HG02798 (cell line): ENCODE data around the gene HSD11B2.

Experiments used
- ATAC-seq: cut with Tn5 transposase; IDR thresholded peaks from one replicate; pipeline ENCODE4 v1.9.1; 2021; ENCODE audit warnings: mild to moderate bottlenecking; ENCODE audit not compliant: unreplicated experiment, poor library complexity

Gene HSD11B2

DNA sequence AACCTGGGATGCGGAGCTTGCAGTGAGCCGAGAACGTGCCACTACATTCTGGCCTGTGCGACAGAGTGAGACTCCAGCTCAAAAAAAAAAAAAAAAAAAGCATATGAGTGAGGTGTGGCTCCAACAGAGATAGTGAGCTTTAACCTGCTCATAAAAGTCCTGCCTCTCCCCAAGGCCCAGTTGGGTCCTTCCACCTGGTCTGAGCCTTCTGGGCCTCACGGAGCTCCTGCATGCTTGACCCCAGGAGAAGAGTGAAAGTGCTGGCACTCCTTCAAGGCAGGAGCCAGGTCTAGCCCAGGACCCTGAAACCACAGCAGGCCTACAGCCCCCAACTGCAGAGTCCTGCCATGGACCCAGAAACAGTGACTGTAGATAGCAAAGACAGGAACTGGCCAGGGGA, 17.7 kb downstream of the HSD11B2 start:
- ATAC-seq = no peak

DNA sequence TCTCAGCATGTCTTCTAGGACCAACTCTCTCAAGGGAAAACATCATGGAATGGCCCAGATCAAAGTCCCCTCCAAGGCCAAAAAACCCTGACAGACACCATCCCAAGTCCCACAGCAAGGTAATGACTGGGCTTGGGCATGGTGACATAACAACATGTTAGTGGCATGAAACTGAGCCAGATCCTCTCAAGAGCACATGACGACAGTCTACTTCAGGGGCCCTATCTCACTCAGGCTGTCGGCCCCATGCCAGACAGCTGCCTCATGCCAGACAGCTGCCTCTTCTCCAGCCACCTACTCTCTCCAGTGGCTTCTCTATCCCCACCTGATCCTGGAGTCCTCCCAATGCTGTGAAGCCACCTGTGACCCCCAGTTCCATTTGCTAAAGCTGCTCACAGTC, 18.4 kb downstream of the HSD11B2 start:
- no peak for ATAC-seq

DNA sequence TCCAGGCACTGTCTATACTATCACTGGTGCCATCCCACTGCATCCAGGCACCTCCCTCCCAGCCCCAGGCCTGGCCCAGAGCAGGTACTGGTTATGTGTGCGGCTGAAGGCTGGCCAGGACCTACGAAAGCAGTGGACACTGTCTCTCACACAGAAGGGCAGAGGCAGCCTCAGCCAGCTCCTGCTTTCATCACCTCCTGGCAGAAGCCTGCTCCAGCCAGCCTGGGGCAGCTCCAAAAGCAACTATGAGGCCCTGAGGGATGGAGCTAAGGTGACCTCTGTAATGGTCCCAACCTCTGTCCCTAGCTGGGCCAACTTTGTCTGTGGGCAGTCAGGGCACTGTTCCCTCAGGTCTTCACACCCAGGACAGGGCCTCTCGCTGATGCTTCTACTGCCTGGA, 18.8 kb downstream of the HSD11B2 start:
- ATAC-seq = no peak

DNA sequence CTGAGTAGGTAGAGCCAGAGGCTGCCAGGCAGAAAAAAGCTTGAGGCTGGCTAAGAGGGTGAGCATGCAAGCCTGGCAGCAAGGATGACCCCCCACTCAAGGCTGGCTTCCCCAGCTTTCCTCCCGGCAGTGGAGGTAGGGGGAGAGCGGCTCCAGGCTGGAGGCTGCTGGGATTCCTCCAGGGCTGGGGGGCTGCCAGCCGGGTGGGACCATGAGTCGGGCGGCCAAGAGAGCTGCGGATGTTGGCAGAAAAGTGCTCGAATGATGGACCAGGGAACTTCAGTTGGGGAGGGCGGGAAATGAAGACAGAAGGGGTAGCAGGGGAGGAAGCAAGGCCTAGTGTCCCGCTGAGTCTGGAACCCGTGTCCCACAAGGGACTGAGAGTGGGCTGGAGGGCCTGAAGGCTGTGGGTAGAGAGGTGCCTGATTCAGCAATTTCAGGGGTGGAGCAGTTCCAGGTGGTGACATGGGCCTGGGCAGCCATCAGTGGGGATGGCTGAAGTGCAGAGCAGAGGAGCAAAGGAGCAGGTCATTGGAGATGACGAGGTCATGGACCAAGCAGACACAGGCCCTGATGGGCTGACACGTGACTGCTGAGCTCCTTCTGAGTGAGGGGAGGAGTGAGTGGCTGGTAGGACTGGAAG, 20.3 kb downstream of the HSD11B2 start:
- ATAC-seq = no peak

DNA sequence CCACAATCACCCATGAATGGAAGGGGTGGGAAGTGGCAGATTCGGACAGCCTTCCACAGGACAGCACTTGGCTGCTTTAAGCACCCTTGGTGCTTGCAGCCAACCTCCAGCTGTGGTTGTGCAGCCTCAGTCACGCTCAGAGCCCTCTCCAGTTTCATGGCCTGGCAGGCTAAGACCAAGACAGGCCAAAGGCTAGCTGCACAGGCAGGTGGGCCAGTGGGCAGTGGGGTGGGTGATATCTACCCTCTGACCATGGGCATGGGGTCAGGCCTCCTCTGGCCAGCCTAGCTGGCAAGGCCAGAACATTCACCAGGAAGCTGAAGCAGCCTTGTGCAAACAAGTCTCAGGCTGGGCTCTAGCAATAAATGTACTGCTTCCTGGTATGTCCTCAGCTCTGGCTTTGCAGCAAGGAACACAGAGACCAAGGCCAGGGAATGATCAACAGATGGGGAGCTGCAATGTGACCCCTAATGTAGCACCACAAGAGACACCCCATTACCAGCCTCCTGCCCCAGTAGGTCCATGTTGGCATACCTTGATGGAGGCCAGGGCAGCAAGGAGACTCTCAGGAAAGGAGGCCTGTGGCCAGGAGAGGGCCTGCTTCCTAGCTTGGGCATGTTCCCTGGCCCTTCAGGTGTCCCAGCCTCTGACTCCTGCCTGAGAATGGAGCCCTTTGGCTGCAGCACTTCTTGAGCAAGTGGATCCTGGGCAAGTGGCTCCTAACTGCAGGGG, 20.9 kb downstream of the HSD11B2 start:
- no peak for ATAC-seq

DNA sequence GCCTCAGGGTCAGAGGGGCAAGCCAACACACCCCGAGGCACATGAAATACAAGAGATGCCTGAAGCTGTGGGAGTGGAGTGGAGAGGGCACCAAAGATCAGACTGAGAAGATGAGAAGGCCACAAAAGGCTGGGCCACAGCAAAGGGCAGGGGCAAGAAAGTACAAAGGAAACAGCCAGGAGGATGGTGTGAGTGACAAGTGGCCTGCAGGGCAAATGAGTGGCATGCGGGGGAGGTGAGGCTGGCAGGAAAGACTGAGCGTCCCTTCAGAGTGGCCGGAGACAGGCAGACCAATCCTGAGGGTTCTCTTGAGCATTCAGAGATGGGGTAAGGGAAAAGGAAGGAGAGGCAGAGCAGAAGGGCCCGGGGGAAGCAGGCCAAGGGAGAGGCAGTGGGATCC, 23.2 kb downstream of the HSD11B2 start:
- no peak for ATAC-seq

DNA sequence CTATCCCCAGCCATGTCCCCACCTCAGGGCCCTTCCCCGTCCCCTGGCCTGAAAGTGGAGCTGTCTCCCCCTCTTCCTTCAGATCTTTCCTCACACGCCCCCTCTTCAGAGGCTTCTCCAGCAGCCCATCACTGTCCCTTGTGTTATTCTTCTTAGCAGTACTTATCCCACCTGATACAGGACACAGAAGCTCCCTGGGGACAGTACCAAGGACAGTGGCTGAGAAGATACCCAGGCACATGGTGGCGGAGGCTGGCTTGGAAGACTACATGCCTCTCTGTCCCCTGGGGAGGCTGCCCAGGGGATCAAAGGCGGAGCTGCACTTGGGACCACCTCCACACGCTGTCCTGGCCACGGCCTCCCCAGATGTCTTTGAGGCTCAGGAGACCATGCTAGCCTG, 23.9 kb downstream of the HSD11B2 start:
- no peak for ATAC-seq

DNA sequence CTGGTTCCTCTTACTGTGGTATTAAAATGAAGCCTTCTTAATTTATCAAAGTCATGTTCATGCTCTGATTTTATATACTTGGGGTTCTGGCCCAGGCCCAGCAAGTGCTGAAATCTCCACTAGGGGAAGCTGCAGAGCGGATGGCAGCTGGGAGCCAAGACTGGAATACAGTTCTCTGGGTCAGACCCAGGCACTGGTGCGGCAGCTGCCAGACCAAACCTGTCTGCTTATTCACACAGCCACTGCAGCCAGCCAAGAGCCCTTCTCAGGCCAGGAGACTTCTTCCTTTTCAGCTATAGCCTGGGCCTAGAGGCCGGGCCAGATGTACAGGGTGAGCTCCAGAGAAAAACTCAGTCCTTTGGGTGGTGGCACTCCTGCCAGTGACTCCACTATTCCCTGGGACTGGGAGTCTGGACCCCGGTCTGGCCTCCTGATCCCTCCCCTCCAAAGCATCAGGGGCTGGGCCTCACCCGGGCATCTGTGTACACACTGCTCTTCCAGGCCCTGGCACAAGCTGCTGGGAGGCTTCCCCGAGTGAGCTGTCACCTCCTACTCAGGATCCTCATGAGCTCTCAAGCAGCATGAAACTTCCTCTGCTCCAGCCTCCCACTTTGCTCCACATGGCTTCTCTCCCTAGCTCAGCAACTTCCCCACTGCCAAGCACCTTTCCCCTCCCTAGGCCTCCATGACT, 25.6 kb downstream of the HSD11B2 start:
- no peak for ATAC-seq

DNA sequence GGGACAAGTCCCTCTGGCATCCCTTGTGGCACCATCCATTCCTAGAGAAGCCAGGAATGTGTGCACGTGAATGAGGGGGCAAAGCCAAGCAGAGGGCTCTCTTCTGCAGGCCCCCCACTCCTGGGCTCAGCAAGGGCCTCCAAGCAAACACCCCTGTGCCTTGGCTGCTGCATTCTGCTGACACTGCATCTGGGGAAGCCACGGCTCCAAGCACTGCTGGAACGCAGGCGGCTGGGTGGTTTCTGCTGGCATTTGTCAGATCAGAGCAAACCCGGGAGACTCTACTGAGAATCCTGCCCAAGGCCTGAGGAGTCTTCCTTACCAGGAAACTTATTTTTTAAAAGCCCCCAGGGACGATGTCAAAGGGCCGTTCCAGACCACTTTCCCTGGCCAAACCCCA, 26.7 kb downstream of the HSD11B2 start:
- ATAC-seq = no peak

DNA sequence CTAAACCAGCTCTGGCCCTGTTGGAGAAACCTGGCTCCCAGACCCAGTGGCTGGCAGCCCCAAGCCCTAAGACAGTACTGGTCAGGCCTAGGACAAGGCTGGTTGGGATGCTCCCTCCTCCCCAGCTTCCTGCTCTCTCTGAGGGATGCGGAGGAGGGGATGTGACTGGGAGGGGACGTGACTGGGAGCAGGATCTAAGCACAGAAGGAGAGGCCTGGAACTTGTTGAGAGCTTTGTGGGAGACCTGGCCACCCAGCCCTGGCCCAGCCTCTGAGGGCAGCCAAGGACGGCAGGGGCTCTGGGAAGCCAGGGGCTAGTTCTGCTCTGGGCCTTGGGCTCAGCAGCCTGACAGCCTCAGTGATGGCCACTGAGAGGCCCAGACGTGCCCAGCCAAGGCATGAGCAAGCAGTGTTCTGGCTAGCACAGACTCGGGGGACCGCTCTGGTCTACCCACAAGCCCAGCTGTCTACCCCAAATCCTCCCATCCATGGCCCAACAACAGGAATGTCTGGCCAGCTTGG, 27.3 kb downstream of the HSD11B2 start:
- no peak for ATAC-seq

DNA sequence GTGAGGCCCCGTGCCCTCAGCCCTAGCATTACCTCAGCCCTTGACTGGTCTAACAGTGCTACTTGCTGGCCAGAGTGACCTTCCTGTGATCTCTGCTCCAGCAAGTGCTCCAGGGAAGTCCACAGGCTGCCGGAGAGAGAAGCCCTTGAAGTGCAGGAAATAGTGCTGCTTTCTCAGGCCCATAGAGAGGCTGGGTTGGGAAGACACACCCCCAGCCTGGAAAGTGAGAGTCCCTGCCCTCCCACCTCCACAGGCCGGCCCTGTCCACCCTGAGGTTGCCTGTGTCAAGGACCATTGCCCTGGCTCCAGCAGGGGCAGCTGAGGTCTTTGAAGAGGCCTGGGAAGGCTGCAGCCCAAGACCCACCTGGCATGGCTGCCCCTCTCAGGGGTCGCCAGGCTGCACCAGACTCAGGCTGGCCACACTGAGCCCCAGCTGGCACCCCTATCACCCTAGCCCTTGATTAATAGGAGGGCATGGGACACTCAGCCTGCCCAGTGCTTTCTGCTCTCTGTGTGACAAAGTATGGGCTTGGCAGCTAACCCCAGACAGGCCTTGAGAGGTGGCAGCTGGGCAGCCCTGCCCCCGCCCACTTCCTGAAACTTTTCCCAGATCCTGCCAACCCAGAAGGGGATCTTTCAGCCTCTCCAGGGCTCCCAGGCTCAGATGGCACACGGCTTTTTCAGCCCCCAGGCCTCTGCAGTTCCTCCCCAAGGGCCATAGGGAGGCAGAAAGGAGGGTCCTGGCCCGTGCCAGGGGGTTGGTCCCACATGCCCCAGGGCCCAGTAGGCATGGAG, 28.3 kb downstream of the HSD11B2 start:
- ATAC-seq = no peak

DNA sequence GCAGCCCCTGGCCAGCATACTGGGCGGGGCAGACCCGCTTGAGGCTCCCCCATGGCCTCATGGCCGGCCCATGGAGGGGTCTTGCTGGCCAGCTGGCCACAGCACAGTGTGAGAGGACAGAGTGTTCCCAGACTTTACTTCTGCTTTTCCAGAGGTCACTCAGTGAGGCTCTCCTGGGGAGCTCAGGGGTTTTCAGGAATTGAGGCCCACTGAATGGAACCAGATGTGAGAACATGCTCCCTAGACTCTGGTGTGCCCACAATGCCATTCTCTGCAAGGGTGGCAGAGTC, 28.9 kb downstream of the HSD11B2 start:
- no peak for ATAC-seq

DNA sequence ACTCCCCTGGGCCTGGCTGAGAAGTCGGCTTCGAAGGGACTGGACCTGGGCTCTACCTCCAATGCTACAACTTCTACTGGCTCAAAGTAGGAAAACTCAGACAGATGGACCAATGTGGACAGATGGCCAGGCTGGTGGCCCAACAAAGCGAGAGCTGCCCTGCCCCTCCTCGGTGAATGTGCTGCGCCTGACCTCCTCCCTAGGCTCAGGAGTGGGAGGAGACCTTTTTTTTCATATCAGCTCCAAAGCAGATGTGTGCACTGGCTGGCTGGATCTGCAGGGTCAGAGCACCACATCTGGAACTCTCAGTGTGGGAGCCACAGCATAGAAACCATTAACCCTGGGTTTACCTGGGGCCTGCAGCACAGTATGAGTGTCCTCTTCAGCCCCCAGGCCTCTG, 29.2 kb downstream of the HSD11B2 start:
- no peak for ATAC-seq

DNA sequence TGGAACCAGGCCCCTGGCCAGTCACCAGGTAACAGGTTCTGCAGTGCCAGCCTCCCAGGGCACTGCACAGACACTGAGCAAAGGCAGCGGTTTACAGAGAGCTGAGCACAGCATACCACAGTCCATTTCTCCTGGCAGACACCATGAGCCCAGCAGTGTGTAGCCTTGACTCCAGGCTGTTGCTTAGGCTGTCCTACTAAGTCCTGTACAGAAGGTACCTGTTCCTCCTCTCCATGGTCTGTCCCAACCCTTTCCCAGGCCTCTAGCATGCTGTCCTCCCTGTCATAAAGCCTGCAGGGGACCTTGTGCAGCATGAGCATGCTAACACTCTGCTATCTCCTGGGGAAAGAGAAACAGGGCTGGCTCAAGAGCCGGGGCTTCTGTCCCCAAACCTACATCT, 30.0 kb downstream of the HSD11B2 start:
- no peak for ATAC-seq

DNA sequence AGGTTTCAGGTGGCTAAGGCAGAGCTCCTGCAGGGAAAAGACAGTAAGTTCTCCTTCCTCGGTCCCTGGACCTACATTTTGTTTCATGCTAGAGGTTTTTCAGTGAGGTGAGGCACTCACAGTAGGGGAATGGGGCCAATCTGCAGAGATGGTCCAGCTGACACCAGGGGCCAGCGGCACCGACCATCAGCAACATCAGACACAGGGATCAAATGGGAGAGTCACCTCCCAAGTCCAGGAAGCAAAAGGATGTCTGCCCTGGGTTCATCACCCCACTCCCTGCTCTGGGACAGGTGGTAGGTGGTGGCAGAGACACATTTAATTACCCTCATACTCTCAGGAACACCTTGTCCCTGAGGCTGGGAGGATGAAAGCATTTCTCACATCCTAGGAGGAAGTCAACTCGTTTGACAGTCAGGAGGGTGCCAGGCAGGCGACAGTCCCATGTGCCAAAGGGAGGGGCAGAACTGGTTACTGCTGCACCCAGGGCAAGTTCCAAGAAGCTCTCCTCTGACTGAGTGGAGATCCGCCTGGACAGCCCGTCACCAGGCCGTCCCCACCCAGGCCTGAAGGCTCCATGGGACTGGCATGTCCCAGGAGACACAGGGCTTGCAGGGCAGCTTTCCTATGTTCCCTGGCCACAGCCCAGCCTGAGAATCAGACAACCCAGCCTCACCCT, 30.8 kb downstream of the HSD11B2 start:
- ATAC-seq = no peak

DNA sequence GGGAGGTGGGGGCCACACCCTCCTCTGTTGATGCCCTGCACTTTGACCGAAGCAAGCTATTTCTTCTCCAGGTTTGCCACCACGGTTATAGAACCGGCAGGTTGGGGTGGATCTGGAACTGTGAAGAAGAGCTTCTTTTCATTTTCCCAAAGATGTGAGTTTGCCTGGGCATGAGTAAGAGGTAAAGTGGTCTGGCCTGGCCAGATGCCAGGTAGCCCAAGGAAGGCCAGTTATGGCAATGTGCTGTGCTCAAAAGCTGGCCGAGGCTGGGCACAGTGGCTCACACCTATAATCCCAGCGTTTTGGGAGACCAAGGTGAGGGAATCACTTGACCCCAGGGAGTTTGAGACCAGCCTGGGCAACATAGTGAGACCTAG, 31.3 kb downstream of the HSD11B2 start:
- no peak for ATAC-seq

DNA sequence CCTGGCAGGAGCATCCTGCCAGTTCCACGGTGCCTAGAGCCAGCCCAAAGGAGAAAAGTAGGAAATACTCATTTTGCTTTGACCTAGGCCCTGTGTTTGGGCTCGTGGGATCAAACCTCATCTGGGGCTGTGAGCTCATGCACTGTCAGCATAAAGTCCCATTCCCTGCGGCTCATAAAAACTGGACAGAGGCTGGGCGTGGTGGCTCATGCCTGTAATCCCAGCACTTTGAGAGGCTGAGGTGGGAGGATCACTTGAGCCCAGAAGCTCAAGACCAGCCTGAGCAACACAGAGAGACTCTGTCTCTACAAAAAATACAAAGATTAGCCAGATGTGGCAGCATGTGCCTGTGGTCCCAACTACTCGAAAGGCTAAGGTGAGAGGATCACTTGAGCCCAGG, 32.1 kb downstream of the HSD11B2 start:
- ATAC-seq = no peak

DNA sequence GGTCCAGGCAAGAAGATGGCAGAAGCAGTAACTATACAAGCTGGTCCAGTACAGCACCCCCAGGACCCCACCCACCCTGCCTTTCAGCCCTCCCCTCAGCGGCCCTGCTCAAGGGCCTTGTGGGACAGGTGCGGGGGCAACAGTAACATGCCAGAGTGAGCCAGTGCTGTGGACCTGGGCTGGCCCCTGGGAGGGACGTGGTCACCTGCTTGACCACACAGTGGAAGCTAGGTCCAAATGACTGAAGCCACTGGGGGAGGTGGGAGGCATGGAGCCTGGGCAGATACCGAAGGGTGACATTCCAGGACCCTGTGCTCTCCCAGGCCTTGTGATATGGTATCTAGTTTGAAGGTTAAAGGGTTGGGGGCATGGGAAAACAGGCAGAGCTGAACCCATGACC, 32.8 kb downstream of the HSD11B2 start:
- ATAC-seq = no peak

DNA sequence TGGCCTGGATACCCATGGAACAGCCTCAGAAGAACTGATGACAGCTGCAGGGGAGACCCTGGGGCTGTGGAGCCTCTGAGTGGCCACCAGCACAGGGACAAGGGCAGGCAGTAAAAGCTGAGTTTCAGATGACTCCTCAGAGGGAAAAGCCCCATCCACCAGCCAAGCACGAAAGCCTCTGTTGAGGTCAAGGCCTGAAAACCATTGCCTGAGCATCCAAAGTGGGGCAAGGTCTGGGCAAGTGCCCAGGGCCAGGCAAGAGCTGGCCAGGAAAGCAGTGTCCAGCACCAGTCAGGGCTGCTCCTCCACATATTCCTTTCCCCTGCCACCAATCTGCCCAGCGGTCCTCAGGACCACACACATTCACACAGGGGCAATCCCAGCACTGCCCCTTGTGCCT, 33.6 kb downstream of the HSD11B2 start:
- ATAC-seq = no peak

DNA sequence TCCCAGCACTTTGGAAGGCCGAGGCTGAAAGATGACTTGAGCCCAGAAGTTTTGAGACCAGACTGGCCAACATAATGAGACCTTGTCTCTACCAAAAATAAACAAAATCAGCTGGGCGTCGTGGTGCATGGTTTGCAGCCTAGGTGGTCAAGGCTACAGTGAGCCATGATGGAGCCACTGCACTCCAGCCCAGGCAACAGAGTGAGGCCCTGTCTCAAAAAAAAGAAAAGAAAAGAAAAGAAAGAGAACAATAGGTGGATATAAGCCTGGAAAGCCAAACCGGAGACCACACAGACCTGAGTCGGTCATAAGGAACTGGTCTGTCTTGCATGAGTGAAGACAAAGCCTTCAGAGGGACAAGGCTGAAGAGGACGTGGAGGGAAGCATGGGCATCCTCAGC, 35.7 kb downstream of the HSD11B2 start:
- no peak for ATAC-seq
